Endothelial cell of umbilical vein (primary cell): ENCODE results near the gene BST2. TPM values are rescaled to one million over a fixed set of nuclear protein-coding genes. Genes with fewer than 3 reads are reported as not detected.

Source experiments
- BruUV-seq: library from RNA; stranded (reverse); fragments of 400-500 nt; replicated peaks from 2 replicates; lab custom pipeline; 2021; lab: Mats Ljungman, UMichigan
- CTCF ChIA-PET: fragments of 300-600, 350-600 bp; sonication (Branson Sonifier 250); formaldehyde crosslinking; loops from one replicate; lab custom pipeline; 2021; ENCODE audit warnings: antibody characterized with exemption, inconsistent platforms; lab: Charles Lee
- POLR2A ChIA-PET: fragments of 300-600, 350-600 bp; sonication (Branson Sonifier 250); formaldehyde crosslinking; loops from one replicate; lab custom pipeline; 2021; ENCODE audit warnings: antibody characterized with exemption, inconsistent platforms; lab: Charles Lee
- DNase-seq: peaks from one replicate; pipeline ENCODE4 v3.0.0-alpha.2; 2011; ENCODE audit warnings: low read depth, low spot score
- FAIRE-seq: peaks from 2 replicates; lab custom pipeline; 2011; peaks lifted over from hg19 to GRCh38; lab: Jason Lieb, UNC
- H2AFZ ChIP-seq: 2 replicates; pipeline ENCODE4 v1.6.0; 2012; ENCODE audit warnings: low read depth, low read length, control low read depth, inconsistent platforms
- H3K27ac ChIP-seq: 2 replicates; pipeline ENCODE4 v1.5.1; 2011; ENCODE audit warnings: low read depth, mild to moderate bottlenecking, control low read depth, low read length, moderate library complexity; ENCODE audit not compliant: insufficient read depth
- H3K27me3 ChIP-seq, 2 experiments: 2 replicates each; pipeline versions ENCODE4 v1.6.0 to v1.6.1; 2011; ENCODE audit warnings: low read length in 2 of 2, mixed read lengths in 1 of 2; ENCODE audit not compliant: control insufficient read depth in 2 of 2, insufficient read depth in 2 of 2
- H3K36me3 ChIP-seq, 2 experiments: 2 replicates in 1 of 2; 3 replicates in 1 of 2; pipeline ENCODE4 v1.5.1; 2011; ENCODE audit warnings: low read length in 2 of 2, mild to moderate bottlenecking in 1 of 2, moderate library complexity in 1 of 2; ENCODE audit not compliant: control insufficient read depth in 2 of 2, insufficient read depth in 2 of 2; ENCODE audit errors: extremely low read depth in 1 of 2
- H3K4me1 ChIP-seq: 3 replicates; pipeline ENCODE4 v1.5.1; 2011; ENCODE audit warnings: mild to moderate bottlenecking, low read length; ENCODE audit not compliant: control insufficient read depth, insufficient read depth; ENCODE audit errors: extremely low read depth
- H3K4me2 ChIP-seq: 2 replicates; pipeline ENCODE4 v1.6.1; 2011; ENCODE audit warnings: low read length, control low read depth, mixed read lengths; ENCODE audit not compliant: insufficient read depth
- H3K4me3 ChIP-seq, 3 experiments: fragments of 200-600 bp in 1 of 3; sonication (generic), shearing (Covaris generic) in 1 of 3; replicated peaks in 1 of 3; 2 replicates each; pipeline ENCODE4 v1.5.1; 2011 to 2016; ENCODE audit warnings: control low read depth in 3 of 3, low read length in 3 of 3, mild to moderate bottlenecking in 2 of 3, inconsistent platforms in 1 of 3, low read depth in 1 of 3, moderate library complexity in 1 of 3; ENCODE audit not compliant: insufficient read depth in 1 of 3
- H3K79me2 ChIP-seq: 2 replicates; pipeline ENCODE4 v1.6.0; 2012; ENCODE audit warnings: low read length, inconsistent platforms; ENCODE audit not compliant: control insufficient read depth, insufficient read depth
- H3K9ac ChIP-seq: replicated peaks from 2 replicates; pipeline ENCODE3; 2011; ENCODE audit warnings: low read length, control low read depth; ENCODE audit not compliant: insufficient read depth; ENCODE audit errors: extremely low read depth
- H3K9me1 ChIP-seq: replicated peaks from 3 replicates; pipeline ENCODE4 v1.6.0; 2011; ENCODE audit warnings: mild to moderate bottlenecking, low read length; ENCODE audit not compliant: control insufficient read depth, insufficient read depth; ENCODE audit errors: extremely low read depth
- H3K9me3 ChIP-seq: replicated peaks from 2 replicates; pipeline ENCODE4 v1.5.1; 2012; ENCODE audit warnings: low read length, inconsistent platforms; ENCODE audit not compliant: control insufficient read depth, insufficient read depth
- H4K20me1 ChIP-seq: replicated peaks from 2 replicates; pipeline ENCODE3; 2011; ENCODE audit warnings: mild to moderate bottlenecking, low read length; ENCODE audit not compliant: control insufficient read depth, insufficient read depth; ENCODE audit errors: extremely low read depth
- EZH2 ChIP-seq: IDR thresholded peaks from 2 replicates; pipeline ENCODE4 v1.6.1; 2012; ENCODE audit warnings: borderline replicate concordance, low read depth, mild to moderate bottlenecking, moderate library complexity, low read length, inconsistent platforms; ENCODE audit not compliant: severe bottlenecking
- FOS ChIP-seq: IDR thresholded peaks from 2 replicates; pipeline ENCODE4 v1.6.1; 2011; ENCODE audit warnings: mild to moderate bottlenecking, low read length, moderate library complexity, borderline replicate concordance; ENCODE audit not compliant: insufficient read depth
- GATA2 ChIP-seq: IDR thresholded peaks from 2 replicates; pipeline ENCODE4 v1.7.0; 2011; ENCODE audit warnings: low read depth, mild to moderate bottlenecking, moderate library complexity, mixed read lengths, low read length; ENCODE audit not compliant: insufficient read length, insufficient read depth
- JUN ChIP-seq: IDR thresholded peaks from 2 replicates; pipeline ENCODE4 v1.6.1; 2011; ENCODE audit warnings: borderline replicate concordance, low read depth; ENCODE audit not compliant: insufficient read length, insufficient read depth
- MYC ChIP-seq: IDR thresholded peaks from one replicate; pipeline ENCODE4 v1.6.1; 2011; ENCODE audit warnings: mild to moderate bottlenecking, low read depth, low read length
- POLR2A ChIP-seq: IDR thresholded peaks from 2 replicates; pipeline ENCODE4 v1.6.1; 2012; ENCODE audit warnings: low read depth, mild to moderate bottlenecking, control low read depth, low read length
- POLR2AphosphoS5 ChIP-seq: IDR thresholded peaks from 2 replicates; pipeline ENCODE4 v1.6.1; 2012; ENCODE audit warnings: low read depth, mild to moderate bottlenecking, control low read depth, low read length, moderate library complexity; ENCODE audit not compliant: insufficient read depth
- dilution Hi-C: fragments of 300-500 bp; cut with MboI; formaldehyde crosslinking; loops from one replicate; pipeline ENCODE4 v1.15.0; 2019; ENCODE audit warnings: low sequenced_read_pairs; ENCODE audit not compliant: extremely low pct_ligation_motif_present
- intact Hi-C: fragments of 100-400 bp; cut with micrococcal nuclease; formaldehyde crosslinking; loops from one replicate; pipeline ENCODE4 v1.10.0; 2022
- polyA plus RNA-seq, 4 experiments: library from polyadenylated mRNA; depleted of rRNA in 3 of 4; stranded (reverse) in 3 of 4; unstranded in 1 of 4; fragments of >200 nt; gene quantifications; 2 replicates each; pipeline versions ENCODE4 v1.2.1 to v1.2.3, GENCODE V29; 2011 to 2012; ENCODE audit warnings: missing spikeins in 1 of 4
- total RNA-seq: library from RNA; stranded (reverse); gene quantifications from 2 replicates; pipeline ENCODE4 v1.2.3, GENCODE V29; 2021
- TF ChIP-seq, protein P1 (sequence below), 2 donors: IDR thresholded peaks; 1 replicate in 1 of 2; 2 replicates in 1 of 2; pipeline ENCODE4 v1.5.1; 2011; ENCODE audit warnings: low read length in 2 of 2, mild to moderate bottlenecking in 2 of 2, moderate library complexity in 2 of 2, control low read depth in 1 of 2, inconsistent platforms in 1 of 2, low read depth in 1 of 2; ENCODE audit not compliant: insufficient read depth in 1 of 2; ENCODE audit errors: extremely low read depth in 1 of 2
- TF ChIP-seq, protein P2 (sequence below): IDR thresholded peaks from 2 replicates; pipeline ENCODE4 v1.6.1; 2011; ENCODE audit not compliant: insufficient read depth, insufficient read length

Gene BST2
- total and polyA plus RNA-seq, 2 donors (not counting 3 experiments of a cell fraction or from before 2014, with no cell fraction given) = 21.2 to 146 TPM

DNA sequence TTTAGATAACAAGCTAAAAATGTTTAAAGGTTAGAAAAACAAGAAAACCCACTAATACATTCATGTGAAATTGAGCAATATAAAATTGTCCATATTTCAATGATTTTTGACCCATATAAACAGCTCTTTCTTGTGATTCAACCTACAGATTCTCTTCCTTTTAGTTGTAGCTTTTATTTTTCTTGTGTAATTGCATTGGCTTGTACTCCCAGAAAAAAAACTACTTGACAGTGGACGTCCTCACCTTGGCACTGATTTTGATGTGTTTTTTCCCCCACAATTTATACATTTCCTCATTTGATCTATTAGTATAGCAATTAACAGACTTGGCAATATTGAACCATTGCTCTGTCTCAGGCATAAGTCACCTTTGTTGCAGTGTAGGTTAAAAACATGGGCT is 16.1 kb downstream of the BST2 start:
- ChIA-PET CTCF (interaction anchor here (0.7 to 8.6 kb wide), 10 partner anchors 12 to 96 kb away, joined by 3 to 180 read pairs (median 4); partner anchors contain the start of genes ANO8, MRPL34 and PLVAP), POLR2A (interaction anchor here (0.5 to 0.6 kb wide), 2 partner anchors 47 to 717 kb away, joined by 3 to 7 read pairs; no protein-coding TSS in a partner anchor)
- H4K20me1 ChIP-seq = no peaks in the 10 kb centered on the region
- intact Hi-C loops (no loop called here), dilution Hi-C loops (no loop called here)
- no peaks in the 10 kb centered on the region for H3K79me2 ChIP-seq
- H3K9ac ChIP-seq = no peak overlapping the region
- H3K9me1 ChIP-seq = no peaks in the 10 kb centered on the region
- no TSS peak for BruUV-seq
- H2AFZ ChIP-seq = no peak overlapping the region
- H3K27ac ChIP-seq = no peak overlapping the region
- H3K4me1 ChIP-seq = peaks cover 16% of the 10 kb centered on the region
- H3K4me2 ChIP-seq = no peak overlapping the region
- DNase-seq = no peak
- peaks cover 6% of the 10 kb centered on the region in 2 experiments for H3K27me3 ChIP-seq
- no peaks in the 10 kb centered on the region for H3K36me3 ChIP-seq
- FAIRE-seq = no peak
- no peak overlapping the region for H3K4me3 ChIP-seq
- TF ChIP-seq POLR2AphosphoS5 (no peak), GATA2 (no peak), EZH2 (no peak), JUN (no peak), FOS (no peak), POLR2A (no peak), MYC (no peak)
- TF ChIP-seq, protein P1, sequence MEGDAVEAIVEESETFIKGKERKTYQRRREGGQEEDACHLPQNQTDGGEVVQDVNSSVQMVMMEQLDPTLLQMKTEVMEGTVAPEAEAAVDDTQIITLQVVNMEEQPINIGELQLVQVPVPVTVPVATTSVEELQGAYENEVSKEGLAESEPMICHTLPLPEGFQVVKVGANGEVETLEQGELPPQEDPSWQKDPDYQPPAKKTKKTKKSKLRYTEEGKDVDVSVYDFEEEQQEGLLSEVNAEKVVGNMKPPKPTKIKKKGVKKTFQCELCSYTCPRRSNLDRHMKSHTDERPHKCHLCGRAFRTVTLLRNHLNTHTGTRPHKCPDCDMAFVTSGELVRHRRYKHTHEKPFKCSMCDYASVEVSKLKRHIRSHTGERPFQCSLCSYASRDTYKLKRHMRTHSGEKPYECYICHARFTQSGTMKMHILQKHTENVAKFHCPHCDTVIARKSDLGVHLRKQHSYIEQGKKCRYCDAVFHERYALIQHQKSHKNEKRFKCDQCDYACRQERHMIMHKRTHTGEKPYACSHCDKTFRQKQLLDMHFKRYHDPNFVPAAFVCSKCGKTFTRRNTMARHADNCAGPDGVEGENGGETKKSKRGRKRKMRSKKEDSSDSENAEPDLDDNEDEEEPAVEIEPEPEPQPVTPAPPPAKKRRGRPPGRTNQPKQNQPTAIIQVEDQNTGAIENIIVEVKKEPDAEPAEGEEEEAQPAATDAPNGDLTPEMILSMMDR (IDR thresholded peaks at IDR 0.05; ENCODE audit: extremely low read depth in 1 of 2, insufficient read depth in 1 of 2, low read depth in 1 of 2, low read length in 2 of 2) = no peak
- TF ChIP-seq, protein P2, sequence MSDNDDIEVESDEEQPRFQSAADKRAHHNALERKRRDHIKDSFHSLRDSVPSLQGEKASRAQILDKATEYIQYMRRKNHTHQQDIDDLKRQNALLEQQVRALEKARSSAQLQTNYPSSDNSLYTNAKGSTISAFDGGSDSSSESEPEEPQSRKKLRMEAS = no peak
- no peaks in the 10 kb centered on the region for H3K9me3 ChIP-seq
